Cardiac muscle cell (in vitro differentiated cells and primary cell): ENCODE results near the gene ALG5. TPM values are rescaled to one million over a fixed set of nuclear protein-coding genes. Genes with fewer than 3 reads are reported as not detected.

Source experiments
- DNase-seq, 2 donors: peaks; one replicate each; pipeline versions ENCODE4 v3.0.0 to v3.0.0-alpha.2; 2010 to 2017; ENCODE audit warnings: low read depth in 1 of 2, low spot score in 1 of 2
- H3K27ac ChIP-seq: fragments of 200-600 bp; sonication (generic); 2 replicates; pipeline ENCODE4 v1.5.1; 2016
- H3K27me3 ChIP-seq: fragments of 200-600 bp; sonication (generic); 2 replicates; pipeline ENCODE4 v1.6.0; 2016; ENCODE audit warnings: control low read depth
- H3K36me3 ChIP-seq: fragments of 200-600 bp; sonication (generic); 2 replicates; pipeline ENCODE4 v1.5.1; 2016; ENCODE audit warnings: control low read depth
- H3K4me1 ChIP-seq: fragments of 200-600 bp; sonication (generic); 2 replicates; pipeline ENCODE4 v1.8.1; 2017; ENCODE audit warnings: low read depth, mild to moderate bottlenecking, mixed run types
- H3K4me3 ChIP-seq: fragments of 200-600 bp; sonication (generic); 2 replicates; pipeline ENCODE4 v1.5.1; 2016; ENCODE audit warnings: mild to moderate bottlenecking
- H3K9me3 ChIP-seq: fragments of 200-600 bp; sonication (generic); 2 replicates; pipeline ENCODE4 v1.5.1; 2017; ENCODE audit warnings: low read depth, mild to moderate bottlenecking, control low read depth
- polyA plus RNA-seq: library from polyadenylated mRNA; unstranded; fragments of >200 nt; fragmentation: Nextera tagmentation; extraction: Ambion mirVana; gene quantifications from 2 replicates; pipeline ENCODE4 v1.2.1, GENCODE V29; 2016
- total RNA-seq: library from RNA; depleted of rRNA; stranded (reverse); fragments of >200 nt; gene quantifications from 2 replicates; pipeline ENCODE4 v1.2.3, GENCODE V29; 2016
- TF ChIP-seq, protein P1 (sequence below): IDR thresholded peaks from 2 replicates; pipeline ENCODE4 v1.5.1; 2012; ENCODE audit warnings: low read depth, mild to moderate bottlenecking, low read length

Gene ALG5
- total and polyA plus RNA-seq, 2 experiments from 2014 or later: 15.1 to 56.0 TPM

DNA sequence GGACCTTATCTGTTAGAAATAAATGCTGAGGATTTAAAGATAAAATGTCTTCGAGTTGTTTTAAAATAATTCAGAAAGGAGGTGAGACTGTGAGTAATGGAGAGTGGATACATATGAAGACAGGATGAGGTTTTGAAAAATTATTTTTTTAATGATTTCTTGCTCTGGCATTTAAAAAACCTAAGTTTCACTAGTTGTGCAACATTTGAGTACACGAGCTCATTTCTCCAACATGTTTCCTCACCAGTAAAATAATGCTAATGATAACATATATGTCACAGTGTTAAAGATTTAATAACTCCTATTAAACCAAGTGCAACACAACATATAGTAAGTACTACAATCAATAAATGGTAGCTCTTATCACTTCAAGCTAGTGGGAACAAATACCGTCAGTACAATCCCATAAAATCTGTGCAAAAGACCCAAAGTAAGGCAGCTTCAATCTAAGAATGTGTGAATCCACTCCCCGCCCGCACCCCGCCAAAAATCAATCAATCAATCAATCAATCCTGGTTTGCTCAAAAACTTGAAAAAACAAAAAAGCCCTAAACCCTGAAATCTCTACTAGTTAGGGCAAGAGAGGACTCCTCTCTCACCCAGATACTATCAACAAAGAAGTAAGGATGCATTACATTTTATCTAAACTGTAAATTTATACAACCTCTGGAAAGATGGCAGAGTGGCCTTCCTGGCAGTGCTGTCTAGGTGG lies 1.3 kb downstream of the ALG5 start:
- Histone ChIP-seq H3K36me3 (peaks cover 26% of the 10 kb centered on the region), H3K9me3 (no peaks in the 10 kb centered on the region), H3K4me3 (peak overlapping the region; percentile 93), H3K27me3 (no peaks in the 10 kb centered on the region), H3K27ac (peak overlapping the region; percentile 98), H3K4me1 (peaks cover 6% of the 10 kb centered on the region)
- peak in 1 of 2 donors; percentile 10 for DNase-seq
- TF ChIP-seq, protein P1, sequence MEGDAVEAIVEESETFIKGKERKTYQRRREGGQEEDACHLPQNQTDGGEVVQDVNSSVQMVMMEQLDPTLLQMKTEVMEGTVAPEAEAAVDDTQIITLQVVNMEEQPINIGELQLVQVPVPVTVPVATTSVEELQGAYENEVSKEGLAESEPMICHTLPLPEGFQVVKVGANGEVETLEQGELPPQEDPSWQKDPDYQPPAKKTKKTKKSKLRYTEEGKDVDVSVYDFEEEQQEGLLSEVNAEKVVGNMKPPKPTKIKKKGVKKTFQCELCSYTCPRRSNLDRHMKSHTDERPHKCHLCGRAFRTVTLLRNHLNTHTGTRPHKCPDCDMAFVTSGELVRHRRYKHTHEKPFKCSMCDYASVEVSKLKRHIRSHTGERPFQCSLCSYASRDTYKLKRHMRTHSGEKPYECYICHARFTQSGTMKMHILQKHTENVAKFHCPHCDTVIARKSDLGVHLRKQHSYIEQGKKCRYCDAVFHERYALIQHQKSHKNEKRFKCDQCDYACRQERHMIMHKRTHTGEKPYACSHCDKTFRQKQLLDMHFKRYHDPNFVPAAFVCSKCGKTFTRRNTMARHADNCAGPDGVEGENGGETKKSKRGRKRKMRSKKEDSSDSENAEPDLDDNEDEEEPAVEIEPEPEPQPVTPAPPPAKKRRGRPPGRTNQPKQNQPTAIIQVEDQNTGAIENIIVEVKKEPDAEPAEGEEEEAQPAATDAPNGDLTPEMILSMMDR: no peak

DNA sequence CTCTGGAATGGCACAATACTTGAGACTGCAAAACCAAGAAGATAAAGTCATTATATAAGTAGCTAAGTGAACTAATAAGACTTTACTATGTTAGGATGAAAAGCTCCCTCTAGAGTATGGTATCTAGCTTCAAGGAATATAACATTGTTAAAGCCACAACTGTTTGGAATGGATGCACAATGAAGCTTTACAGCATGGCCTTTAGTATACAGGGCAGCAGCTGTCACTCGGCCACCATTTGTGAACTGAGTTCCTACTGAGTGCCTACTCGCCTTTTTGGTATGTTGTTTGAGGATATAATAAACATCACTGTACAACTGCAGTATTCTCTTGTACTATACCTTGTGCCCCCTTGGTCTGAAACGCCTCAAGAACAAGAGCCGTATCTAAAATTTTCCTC lies 6.8 kb downstream of the ALG5 start:
- DNase-seq: no peak
- Histone ChIP-seq H3K4me1 (no peaks in the 10 kb centered on the region), H3K4me3 (no peak overlapping the region), H3K9me3 (no peaks in the 10 kb centered on the region), H3K27me3 (no peaks in the 10 kb centered on the region), H3K27ac (no peak overlapping the region), H3K36me3 (peaks cover 55% of the 10 kb centered on the region)
- TF ChIP-seq, protein P1: no peak

DNA sequence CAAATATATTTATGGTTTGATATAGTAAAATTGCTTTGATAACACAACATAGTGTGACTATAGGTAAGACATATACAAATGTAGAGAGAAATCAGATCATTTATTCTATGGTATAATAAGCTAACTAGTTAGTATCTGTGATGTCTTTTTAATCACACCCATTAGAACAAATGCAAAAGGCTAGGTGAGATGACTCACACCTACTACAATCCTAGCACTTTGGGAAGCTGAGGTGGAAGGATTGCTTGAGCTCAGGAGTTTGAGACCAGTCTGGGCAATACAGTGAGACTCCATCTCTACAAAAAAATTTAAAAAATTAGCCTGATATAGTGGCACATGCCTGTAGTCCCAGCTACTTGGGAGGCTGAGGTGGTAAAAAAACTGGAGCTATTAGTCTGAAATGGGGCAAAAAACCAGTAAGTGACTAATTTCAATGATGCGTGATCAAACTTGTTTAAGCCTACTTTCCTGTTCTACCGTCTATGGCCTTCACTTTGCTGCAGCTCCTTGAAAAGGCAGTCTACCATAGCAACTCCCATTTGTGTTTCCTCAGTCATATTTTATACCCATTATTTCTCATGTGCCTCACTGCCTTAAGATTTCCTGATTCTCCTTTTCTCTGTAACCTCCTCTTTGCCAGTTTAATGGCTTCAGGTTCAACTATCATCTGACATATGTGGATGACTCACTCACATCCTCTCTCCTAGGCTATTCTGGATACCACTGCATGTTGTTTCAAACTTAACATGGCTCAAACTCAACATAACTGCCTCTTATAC lies 12.5 kb downstream of the ALG5 start:
- H3K27ac ChIP-seq: no peak overlapping the region
- peak in 1 of 2 donors; percentile 5 for DNase-seq
- TF ChIP-seq, protein P1: no peak
- peaks cover 61% of the 10 kb centered on the region for H3K36me3 ChIP-seq
- no peaks in the 10 kb centered on the region for H3K27me3 ChIP-seq
- no peak overlapping the region for H3K4me3 ChIP-seq
- no peaks in the 10 kb centered on the region for H3K9me3 ChIP-seq
- H3K4me1 ChIP-seq: no peaks in the 10 kb centered on the region

DNA sequence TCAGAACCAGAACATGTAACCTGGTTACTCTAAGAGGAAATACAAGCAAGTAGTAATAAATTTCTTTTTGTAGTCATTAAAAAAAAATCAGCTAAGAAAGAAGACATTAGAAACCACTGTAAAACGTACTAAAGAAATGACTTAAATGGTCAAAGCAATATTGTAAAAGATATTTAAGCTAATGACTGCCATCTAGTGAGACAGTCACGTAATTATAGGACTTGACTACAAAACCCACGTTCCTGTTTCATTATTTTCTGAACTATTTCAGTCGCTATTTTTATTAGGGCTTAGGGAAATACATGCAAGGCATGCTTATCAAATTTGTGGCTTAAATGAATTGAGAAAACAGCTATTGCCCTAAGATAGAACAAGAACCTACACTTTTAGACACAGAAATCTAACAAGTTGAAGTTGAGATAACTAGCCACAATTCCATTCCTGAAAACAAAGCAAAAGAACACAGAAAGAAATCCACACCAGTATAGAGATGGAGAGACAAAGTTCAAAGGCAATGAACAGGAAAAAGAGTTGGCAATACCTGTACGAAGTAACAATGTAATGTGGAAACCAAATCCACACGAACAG lies 17.9 kb downstream of the ALG5 start:
- Histone ChIP-seq H3K36me3 (peaks cover 50% of the 10 kb centered on the region), H3K27me3 (no peaks in the 10 kb centered on the region), H3K27ac (no peak overlapping the region), H3K9me3 (no peaks in the 10 kb centered on the region), H3K4me3 (no peak overlapping the region), H3K4me1 (no peaks in the 10 kb centered on the region)
- peak; percentile 52 to 77 for DNase-seq
- TF ChIP-seq, protein P1: peak; percentile 49

DNA sequence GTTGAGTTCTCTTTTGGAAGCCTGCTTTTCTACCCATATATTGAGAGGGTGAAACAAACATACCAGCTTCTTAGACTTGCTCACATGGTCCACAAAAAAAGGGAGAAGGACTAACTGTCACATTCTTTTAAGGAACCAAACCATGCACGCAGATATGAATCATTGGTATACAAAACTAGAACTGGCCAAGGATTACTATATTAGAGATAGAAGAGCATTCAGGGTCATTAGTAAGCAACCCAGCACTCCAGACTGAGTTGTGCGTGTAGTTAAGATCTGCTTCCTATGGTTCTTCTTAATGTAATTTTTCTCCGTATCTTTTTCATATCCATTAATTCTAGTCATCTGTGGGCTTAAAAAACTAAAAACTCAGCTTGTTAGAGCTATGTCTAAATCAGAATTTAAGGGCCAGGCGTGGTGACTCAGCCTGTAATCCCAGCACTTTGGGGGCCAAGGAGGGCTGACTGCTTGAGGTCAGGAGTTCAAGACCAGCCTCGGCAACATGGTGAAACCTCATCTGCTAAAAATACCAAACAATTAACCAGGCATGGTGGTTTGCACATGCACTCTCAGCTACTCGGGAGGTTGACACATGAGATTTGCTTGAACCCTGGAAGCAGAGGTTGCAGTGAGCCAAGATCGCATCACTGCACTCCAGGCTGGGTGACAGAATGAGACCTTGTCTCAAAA lies 19.6 kb downstream of the ALG5 start:
- Histone ChIP-seq H3K4me3 (no peak overlapping the region), H3K27me3 (no peaks in the 10 kb centered on the region), H3K36me3 (peaks cover 40% of the 10 kb centered on the region), H3K9me3 (no peaks in the 10 kb centered on the region), H3K27ac (no peak overlapping the region), H3K4me1 (no peaks in the 10 kb centered on the region)
- TF ChIP-seq, protein P1: no peak
- DNase-seq: peak in 1 of 2 donors; percentile 9
